PFSK-1 (cell line): ENCODE results near the gene XCL2.

Source experiments
- FOXP2 ChIP-seq: optimal IDR thresholded peaks from 2 replicates; pipeline ENCODE3; 2011; ENCODE audit warnings: borderline replicate concordance, control low read depth, inconsistent platforms; ENCODE audit not compliant: insufficient read depth; ENCODE audit errors: extremely low read length, extremely low read depth
- POLR2AphosphoS5 ChIP-seq: IDR thresholded peaks from 2 replicates; pipeline ENCODE4 v1.6.1; 2012; ENCODE audit warnings: low read depth, mild to moderate bottlenecking, control low read depth, low read length, moderate library complexity
- SIN3A ChIP-seq: IDR thresholded peaks from 2 replicates; pipeline ENCODE4 v1.6.1; 2012; ENCODE audit warnings: mild to moderate bottlenecking, low read length, moderate library complexity, borderline replicate concordance; ENCODE audit not compliant: insufficient read depth
- TAF1 ChIP-seq: IDR thresholded peaks from 2 replicates; pipeline ENCODE4 v1.6.1; 2012; ENCODE audit warnings: low read length, control low read depth, borderline replicate concordance; ENCODE audit not compliant: insufficient read depth
- TF ChIP-seq, protein P1 (sequence below), 2 experiments: IDR thresholded peaks; 2 replicates each; pipeline versions ENCODE4 v1.6.1 to v1.8.0; 2011 to 2012; ENCODE audit warnings: low read depth in 2 of 2, low read length in 2 of 2, control low read depth in 1 of 2, inconsistent platforms in 1 of 2, mild to moderate bottlenecking in 1 of 2, moderate library complexity in 1 of 2; ENCODE audit not compliant: insufficient read depth in 1 of 2

The XCL2 gene

DNA sequence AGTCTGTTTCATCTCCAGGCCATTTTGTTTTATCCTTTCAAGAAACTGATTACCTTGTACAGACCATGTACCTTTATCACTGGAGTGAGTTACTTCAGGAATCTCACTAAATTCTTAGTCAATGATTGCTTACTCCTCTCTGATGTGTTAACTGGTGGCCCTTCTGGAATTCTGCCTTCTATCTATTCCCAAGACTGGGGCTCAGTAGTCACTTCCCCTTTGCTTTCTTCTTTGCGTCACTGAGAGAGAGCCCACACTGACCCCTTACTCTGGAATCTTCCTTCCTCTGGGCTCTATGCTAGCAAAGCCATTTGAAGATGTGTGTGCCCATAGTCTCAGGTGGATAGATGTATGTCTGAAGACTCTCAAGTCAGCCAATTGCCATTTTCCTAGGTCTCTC, 34.6 kb downstream of the XCL2 start:
- TF ChIP-seq POLR2AphosphoS5, result no peak
- TF ChIP-seq SIN3A, result no peak
- no peak for TF ChIP-seq TAF1
- TF ChIP-seq, protein P1, sequence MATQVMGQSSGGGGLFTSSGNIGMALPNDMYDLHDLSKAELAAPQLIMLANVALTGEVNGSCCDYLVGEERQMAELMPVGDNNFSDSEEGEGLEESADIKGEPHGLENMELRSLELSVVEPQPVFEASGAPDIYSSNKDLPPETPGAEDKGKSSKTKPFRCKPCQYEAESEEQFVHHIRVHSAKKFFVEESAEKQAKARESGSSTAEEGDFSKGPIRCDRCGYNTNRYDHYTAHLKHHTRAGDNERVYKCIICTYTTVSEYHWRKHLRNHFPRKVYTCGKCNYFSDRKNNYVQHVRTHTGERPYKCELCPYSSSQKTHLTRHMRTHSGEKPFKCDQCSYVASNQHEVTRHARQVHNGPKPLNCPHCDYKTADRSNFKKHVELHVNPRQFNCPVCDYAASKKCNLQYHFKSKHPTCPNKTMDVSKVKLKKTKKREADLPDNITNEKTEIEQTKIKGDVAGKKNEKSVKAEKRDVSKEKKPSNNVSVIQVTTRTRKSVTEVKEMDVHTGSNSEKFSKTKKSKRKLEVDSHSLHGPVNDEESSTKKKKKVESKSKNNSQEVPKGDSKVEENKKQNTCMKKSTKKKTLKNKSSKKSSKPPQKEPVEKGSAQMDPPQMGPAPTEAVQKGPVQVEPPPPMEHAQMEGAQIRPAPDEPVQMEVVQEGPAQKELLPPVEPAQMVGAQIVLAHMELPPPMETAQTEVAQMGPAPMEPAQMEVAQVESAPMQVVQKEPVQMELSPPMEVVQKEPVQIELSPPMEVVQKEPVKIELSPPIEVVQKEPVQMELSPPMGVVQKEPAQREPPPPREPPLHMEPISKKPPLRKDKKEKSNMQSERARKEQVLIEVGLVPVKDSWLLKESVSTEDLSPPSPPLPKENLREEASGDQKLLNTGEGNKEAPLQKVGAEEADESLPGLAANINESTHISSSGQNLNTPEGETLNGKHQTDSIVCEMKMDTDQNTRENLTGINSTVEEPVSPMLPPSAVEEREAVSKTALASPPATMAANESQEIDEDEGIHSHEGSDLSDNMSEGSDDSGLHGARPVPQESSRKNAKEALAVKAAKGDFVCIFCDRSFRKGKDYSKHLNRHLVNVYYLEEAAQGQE (IDR thresholded peaks at IDR 0.05; ENCODE audit: insufficient read depth in 1 of 2, low read depth in 2 of 2, low read length in 2 of 2), result no peak
- TF ChIP-seq FOXP2, result no peak

DNA sequence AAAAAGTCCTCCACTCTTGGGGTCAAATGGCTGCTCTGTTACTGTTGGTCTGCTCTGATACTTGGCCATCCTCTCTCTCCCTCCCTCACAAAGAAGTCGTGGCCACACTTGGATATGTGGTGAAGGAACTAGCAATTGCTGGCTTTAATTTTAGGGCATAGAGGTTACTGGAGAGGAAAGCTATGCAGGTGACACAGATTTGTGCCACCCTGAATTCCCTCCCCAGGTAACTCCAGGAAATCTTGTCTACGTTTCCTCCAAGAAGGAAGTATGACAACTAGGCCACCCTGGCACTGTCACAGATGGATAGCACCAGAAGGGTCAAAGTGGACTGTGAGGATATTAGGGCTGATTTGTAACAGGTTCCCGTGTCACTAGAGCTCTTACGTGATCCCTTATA, 36.0 kb downstream of the XCL2 start:
- TF ChIP-seq, protein P1 (IDR thresholded peaks at IDR 0.05; ENCODE audit: insufficient read depth in 1 of 2, low read depth in 2 of 2, low read length in 2 of 2), result no peak
- no peak for TF ChIP-seq FOXP2
- no peak for TF ChIP-seq POLR2AphosphoS5
- TF ChIP-seq TAF1, result no peak
- TF ChIP-seq SIN3A, result no peak

DNA sequence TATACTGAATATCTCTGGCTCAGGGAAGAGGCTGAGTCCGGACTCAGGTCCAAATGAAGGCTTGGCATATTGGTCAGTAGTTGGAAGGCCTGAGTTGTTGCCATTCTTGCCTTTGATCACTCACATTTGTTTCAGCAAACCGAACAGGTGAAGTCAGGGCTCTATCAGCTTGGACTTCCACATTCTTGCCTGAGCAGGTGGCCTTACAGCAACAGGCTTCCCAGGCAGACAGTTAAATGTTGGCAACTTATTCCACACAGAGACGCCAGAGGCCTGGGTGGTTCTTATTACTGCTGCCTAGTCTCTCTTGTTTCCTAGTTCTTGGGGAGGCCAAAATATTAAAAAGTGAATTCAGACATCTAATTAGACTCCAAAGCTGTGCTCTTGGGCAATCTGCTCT, 36.6 kb downstream of the XCL2 start:
- TF ChIP-seq SIN3A (no peak), FOXP2 (no peak), POLR2AphosphoS5 (no peak), TAF1 (no peak)
- TF ChIP-seq, protein P1 (IDR thresholded peaks at IDR 0.05; ENCODE audit: insufficient read depth in 1 of 2, low read depth in 2 of 2, low read length in 2 of 2), result no peak

DNA sequence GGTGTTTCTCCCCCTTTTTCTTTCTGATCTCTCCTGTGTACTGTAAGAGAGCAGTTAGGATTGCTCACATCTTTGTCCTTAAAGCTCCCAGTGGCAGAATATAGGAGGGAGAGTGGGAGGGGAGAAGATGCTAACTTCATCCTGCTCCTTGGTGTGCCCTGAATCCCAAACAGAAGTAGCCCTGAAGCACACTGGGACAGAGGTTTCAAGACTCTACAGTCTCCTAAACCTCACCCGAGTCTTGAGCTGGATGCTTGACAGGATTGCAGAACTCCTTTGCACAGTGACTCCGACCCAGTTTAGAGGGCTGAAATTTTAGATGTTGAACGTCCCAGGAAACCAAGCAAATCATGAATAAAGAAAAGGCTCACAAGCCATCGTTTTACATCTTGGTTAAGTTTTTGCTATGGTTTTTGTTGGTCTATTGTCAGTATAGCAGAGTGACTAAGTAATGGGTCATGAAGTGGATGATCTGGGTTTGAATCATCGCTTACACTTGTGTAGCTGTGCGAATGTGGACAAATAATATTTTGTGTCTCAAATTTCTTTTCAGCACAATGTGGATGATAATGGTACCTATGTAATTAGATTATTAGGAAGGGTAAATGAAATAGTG, 37.5 kb downstream of the XCL2 start:
- TF ChIP-seq SIN3A (no peak), POLR2AphosphoS5 (no peak), TAF1 (no peak), FOXP2 (no peak)
- TF ChIP-seq, protein P1 (IDR thresholded peaks at IDR 0.05; ENCODE audit: insufficient read depth in 1 of 2, low read depth in 2 of 2, low read length in 2 of 2), result no peak

DNA sequence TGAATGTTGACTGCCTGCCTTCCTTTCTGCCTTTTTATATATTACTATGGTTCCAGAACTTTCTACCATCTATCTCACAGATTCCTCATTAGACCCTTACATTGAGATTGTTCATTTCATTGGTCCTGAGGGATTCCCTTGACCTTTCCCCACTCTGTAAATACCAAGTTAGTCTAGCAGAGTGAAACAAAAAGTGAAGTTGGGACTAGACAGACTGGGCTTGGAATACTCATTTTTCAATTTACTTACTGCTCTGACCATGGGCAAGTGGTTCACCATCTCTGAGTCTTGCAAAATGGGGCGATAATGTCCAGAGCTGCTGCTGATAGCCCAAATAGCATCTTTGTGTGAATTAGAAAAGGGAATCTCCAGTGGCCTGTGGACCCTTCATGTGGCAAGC, 38.8 kb downstream of the XCL2 start:
- TF ChIP-seq FOXP2, result no peak
- TF ChIP-seq TAF1, result no peak
- TF ChIP-seq, protein P1 (IDR thresholded peaks at IDR 0.05; ENCODE audit: insufficient read depth in 1 of 2, low read depth in 2 of 2, low read length in 2 of 2), result no peak
- no peak for TF ChIP-seq POLR2AphosphoS5
- TF ChIP-seq SIN3A, result no peak
